ENCODE measurements around the gene PLPPR1. TPM values are rescaled to one million over a fixed set of nuclear protein-coding genes. Genes with fewer than 3 reads are reported as not detected.
"Not testable (repeated sequence)": the region's sequence is repeated elsewhere in the genome, so short reads cannot be mapped to it uniquely, and the experiment has no call there.

PLPPR1 gene
- polyA plus RNA-seq, 1 donor: 0.87 TPM

DNA sequence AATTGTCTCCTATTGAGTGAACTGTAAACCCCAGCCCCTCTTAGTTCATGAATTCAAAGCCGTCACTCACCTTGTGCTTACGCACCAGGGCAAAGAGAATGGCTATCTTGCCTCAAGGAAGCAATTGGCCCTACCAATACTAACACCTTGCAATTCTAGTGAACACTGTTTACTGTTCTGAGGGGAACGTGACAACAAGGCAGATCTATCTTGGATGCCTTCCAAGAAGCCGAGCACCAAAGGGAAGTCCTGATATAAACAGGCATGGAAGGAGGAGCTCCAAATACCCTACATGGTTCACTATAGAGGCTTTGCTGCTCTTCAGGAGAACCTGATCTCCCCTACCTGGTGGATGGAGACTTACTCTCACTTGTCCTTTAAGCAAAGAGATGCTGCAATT lies 1.7 kb upstream of the PLPPR1 start:
- peak in 1 of 2 donors; percentile 6 for DNase-seq
- Histone ChIP-seq H3K27me3 (ENCODE audit: control insufficient read depth, insufficient read depth, low read length) (peaks cover 38% of the 10 kb centered on the region), H3K4me3 (ENCODE audit: low read length) (no peak overlapping the region), H3K36me3 (ENCODE audit: control insufficient read depth, insufficient read depth, low read length) (no peaks in the 10 kb centered on the region), H3K27ac (ENCODE audit: low read length) (no peak overlapping the region), H3K9me3 (ENCODE audit: control insufficient read depth, low read depth, low read length) (peaks cover 4% of the 10 kb centered on the region), H3K4me1 (ENCODE audit: control insufficient read depth, insufficient read depth, low read length) (peaks cover 5% of the 10 kb centered on the region)
- WGBS (ENCODE audit: insufficient coverage, low lambda C conversion rate): no CpG with 5 or more reads among the region's 4 CpGs

DNA sequence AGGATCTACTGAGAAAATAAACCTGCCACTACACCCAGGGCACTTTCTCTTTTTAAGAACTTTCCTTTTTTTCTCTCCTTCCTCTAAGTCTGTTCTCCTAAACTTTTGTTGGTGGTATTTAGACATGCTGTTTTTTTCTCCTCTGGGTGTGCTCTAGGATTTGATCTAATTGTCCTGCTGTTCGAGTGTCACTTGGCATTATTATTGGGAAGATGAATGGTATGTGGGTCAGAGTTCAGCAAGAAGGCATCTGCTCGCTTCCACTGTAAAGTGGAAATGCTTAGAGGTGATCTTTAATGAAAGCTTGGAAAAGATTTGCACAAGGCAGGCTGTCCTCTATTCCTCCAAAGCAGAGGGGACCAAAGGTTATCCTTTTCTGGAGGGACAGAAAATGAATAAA lies 1.3 kb upstream of the PLPPR1 start:
- Histone ChIP-seq H3K9me3 (ENCODE audit: control insufficient read depth, low read depth, low read length) (peaks cover 4% of the 10 kb centered on the region), H3K4me3 (ENCODE audit: low read length) (no peak overlapping the region), H3K4me1 (ENCODE audit: control insufficient read depth, insufficient read depth, low read length) (peaks cover 5% of the 10 kb centered on the region), H3K36me3 (ENCODE audit: control insufficient read depth, insufficient read depth, low read length) (no peaks in the 10 kb centered on the region), H3K27me3 (ENCODE audit: control insufficient read depth, insufficient read depth, low read length) (peaks cover 42% of the 10 kb centered on the region), H3K27ac (ENCODE audit: low read length) (no peak overlapping the region)
- no peak for DNase-seq
- no CpG with 5 or more reads among the region's 2 CpGs for WGBS (ENCODE audit: insufficient coverage, low lambda C conversion rate)

DNA sequence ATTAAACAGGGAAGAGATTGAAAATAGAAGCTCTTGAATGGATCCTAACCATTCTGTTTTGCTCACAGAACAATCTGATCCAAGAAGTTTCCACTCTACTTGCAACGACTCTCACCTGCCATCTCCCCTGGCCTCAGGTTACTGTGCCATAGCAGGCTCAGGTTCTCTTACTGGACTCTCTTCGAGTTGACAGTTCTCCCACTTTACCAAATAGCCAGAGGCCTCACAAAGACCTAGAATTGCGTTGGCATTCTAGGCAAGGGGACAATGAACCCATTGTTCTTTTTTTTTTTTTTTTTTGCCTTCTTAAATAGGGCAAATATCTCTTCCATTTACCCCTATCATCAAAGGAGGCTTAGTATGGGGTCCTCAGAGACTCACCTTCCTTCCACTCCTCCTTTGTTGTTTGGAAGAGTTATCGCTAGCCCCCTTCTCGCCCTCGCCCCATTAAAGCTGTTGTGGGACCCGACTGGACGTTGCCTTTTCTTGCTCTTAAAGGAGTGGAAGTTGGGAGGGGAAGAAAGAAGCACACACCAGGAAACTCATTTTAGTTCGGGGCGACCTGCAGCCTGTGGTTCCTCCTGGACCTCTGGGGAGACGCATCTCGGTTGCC lies 688 bp upstream of the PLPPR1 start:
- H3K36me3 ChIP-seq (ENCODE audit: control insufficient read depth, insufficient read depth, low read length): no peaks in the 10 kb centered on the region
- H3K27ac ChIP-seq (ENCODE audit: low read length): no peak overlapping the region
- H3K4me1 ChIP-seq (ENCODE audit: control insufficient read depth, insufficient read depth, low read length): peaks cover 5% of the 10 kb centered on the region
- peaks cover 4% of the 10 kb centered on the region for H3K9me3 ChIP-seq (ENCODE audit: control insufficient read depth, low read depth, low read length)
- peak overlapping the region; percentile 46 for H3K4me3 ChIP-seq (ENCODE audit: low read length)
- DNase-seq: no peak
- peaks cover 44% of the 10 kb centered on the region for H3K27me3 ChIP-seq (ENCODE audit: control insufficient read depth, insufficient read depth, low read length)
- WGBS (ENCODE audit: insufficient coverage, low lambda C conversion rate): no CpG with 5 or more reads among the region's 12 CpGs

DNA sequence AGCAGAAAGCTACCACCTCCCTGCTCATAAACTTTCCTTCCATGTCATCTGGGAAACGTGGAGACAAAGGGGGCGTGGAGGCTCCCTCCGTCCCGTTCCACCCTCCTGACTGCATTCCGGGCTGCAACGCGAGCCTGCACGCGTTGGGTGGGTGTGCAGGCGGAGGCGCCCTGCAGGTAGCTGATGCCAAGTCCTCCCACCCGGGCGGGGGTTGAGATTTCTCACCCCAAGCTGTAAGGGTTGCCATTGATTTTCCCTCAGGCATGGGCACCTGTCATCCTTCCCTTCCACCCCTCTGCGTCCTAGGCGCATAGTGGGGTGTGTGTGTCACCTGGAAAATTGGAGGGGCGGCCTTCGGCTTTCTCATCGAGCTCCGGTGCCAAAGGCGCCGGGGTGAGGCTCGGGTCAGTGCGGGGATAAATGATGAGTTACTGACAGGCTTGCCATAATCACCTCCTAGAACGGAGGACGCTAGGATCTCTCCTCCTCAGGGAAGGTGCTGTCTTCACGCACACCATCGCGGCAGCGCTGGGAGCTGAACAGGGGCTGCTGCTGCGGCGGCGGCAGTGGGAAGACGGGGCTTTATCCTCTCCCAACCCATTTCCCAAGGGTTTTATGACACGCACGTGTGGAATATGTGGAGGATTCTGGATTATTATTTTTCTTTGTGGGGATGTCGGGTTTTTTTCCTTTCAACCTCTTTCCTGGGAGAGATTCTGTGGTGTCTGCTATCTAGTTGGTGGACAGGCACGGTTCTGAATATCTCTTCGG lies 973 bp downstream of the PLPPR1 start:
- Histone ChIP-seq H3K4me1 (ENCODE audit: control insufficient read depth, insufficient read depth, low read length) (peaks cover 5% of the 10 kb centered on the region), H3K9me3 (ENCODE audit: control insufficient read depth, low read depth, low read length) (peaks cover 4% of the 10 kb centered on the region), H3K27ac (ENCODE audit: low read length) (no peak overlapping the region), H3K36me3 (ENCODE audit: control insufficient read depth, insufficient read depth, low read length) (no peaks in the 10 kb centered on the region), H3K4me3 (ENCODE audit: low read length) (peak overlapping the region; percentile 46), H3K27me3 (ENCODE audit: control insufficient read depth, insufficient read depth, low read length) (peaks cover 49% of the 10 kb centered on the region)
- peak in 1 of 2 donors; percentile 11 for DNase-seq
- 0% methylated on average over 1 of the region's 38 CpGs for WGBS (ENCODE audit: insufficient coverage, low lambda C conversion rate)

DNA sequence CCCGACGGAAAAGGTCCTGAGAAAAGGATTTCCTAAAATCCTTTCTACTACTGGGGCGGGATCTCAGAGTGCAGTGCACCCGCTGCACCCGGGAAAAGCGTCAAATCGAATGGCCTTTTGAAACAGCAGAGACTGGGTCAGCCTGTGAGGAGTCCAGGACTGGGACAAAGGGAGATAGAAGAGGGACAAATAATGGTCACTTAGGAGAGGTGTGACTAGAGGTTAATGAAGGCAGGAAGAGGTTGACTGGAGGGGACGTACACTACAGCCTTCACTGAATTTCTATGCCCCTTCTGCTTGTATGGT lies 1.5 kb downstream of the PLPPR1 start:
- WGBS (ENCODE audit: insufficient coverage, low lambda C conversion rate): no CpG with 5 or more reads among the region's 8 CpGs
- Histone ChIP-seq H3K9me3 (ENCODE audit: control insufficient read depth, low read depth, low read length) (peaks cover 4% of the 10 kb centered on the region), H3K36me3 (ENCODE audit: control insufficient read depth, insufficient read depth, low read length) (no peaks in the 10 kb centered on the region), H3K4me1 (ENCODE audit: control insufficient read depth, insufficient read depth, low read length) (peaks cover 5% of the 10 kb centered on the region), H3K4me3 (ENCODE audit: low read length) (no peak overlapping the region), H3K27me3 (ENCODE audit: control insufficient read depth, insufficient read depth, low read length) (peaks cover 49% of the 10 kb centered on the region), H3K27ac (ENCODE audit: low read length) (no peak overlapping the region)
- DNase-seq: no peak

DNA sequence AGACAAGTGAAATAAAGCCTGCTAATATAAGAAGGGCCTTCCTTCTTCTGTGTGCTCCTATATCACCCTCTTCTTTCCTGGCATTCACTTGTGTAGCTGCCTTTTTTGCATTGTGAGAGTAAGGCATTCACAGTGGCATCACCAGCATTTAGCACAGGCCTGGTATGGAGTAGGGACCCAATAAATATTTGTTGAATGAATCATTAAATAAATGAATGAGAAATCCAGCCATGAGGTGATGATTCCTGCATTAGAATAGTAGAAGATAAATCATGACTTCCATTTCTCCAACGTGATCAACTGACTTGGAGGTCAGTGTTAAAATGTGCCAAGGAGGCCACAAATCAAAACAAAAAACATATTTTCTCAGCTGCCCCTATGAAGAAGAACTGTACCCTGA lies 3.9 kb downstream of the PLPPR1 start:
- Histone ChIP-seq H3K36me3 (ENCODE audit: control insufficient read depth, insufficient read depth, low read length) (no peaks in the 10 kb centered on the region), H3K27me3 (ENCODE audit: control insufficient read depth, insufficient read depth, low read length) (peaks cover 45% of the 10 kb centered on the region), H3K4me3 (ENCODE audit: low read length) (no peak overlapping the region), H3K27ac (ENCODE audit: low read length) (no peak overlapping the region), H3K4me1 (ENCODE audit: control insufficient read depth, insufficient read depth, low read length) (peaks cover 5% of the 10 kb centered on the region), H3K9me3 (ENCODE audit: control insufficient read depth, low read depth, low read length) (peaks cover 4% of the 10 kb centered on the region)
- DNase-seq: no peak
- no CpG with 5 or more reads among the region's 1 CpG for WGBS (ENCODE audit: insufficient coverage, low lambda C conversion rate)

DNA sequence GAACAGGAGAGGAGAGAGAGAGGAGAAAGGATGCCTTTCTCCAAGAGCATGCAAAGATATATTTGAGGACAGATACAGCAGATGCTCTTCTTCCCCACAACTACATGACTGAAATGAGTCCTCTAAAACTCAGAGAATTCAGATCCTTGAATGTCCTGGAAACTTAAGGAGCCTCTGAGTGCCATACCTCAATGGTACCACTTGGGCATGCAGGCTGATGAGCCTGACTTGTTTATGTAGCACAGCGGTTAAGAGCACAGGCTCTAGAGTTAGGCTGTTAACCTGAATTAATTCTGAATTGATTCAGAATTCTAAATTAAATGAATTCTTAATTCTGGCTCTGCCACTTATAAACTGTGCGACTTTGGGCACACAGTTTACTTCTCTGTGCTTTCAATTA lies 5.7 kb downstream of the PLPPR1 start:
- DNase-seq: no peak
- H3K4me3 ChIP-seq (ENCODE audit: low read length): no peak overlapping the region
- H3K9me3 ChIP-seq (ENCODE audit: control insufficient read depth, low read depth, low read length): no peaks in the 10 kb centered on the region
- no peak overlapping the region for H3K27ac ChIP-seq (ENCODE audit: low read length)
- no peaks in the 10 kb centered on the region for H3K4me1 ChIP-seq (ENCODE audit: control insufficient read depth, insufficient read depth, low read length)
- peaks cover 30% of the 10 kb centered on the region for H3K27me3 ChIP-seq (ENCODE audit: control insufficient read depth, insufficient read depth, low read length)
- WGBS (ENCODE audit: insufficient coverage, low lambda C conversion rate): 83% methylated on average over 1 of the region's 2 CpGs
- no peaks in the 10 kb centered on the region for H3K36me3 ChIP-seq (ENCODE audit: control insufficient read depth, insufficient read depth, low read length)

DNA sequence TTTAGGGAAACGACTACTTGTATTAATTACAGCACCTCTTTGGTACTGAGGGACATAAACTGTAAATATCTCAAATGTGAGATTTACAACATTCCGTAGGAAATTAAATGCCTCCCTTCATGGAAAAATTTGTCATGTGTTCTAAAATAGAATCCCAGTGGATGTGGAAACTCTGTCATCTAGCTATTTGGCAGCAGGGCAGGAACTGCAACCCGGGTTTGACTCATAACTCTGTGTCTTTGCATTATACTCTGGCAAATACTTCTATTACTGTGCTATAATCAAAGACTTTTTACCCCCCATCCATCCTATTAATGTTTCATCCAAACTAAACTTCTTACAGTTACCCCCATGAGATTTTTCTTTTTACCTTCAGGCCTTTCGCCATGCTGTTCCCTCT lies 6.6 kb downstream of the PLPPR1 start:
- Histone ChIP-seq H3K4me1 (ENCODE audit: control insufficient read depth, insufficient read depth, low read length) (no peaks in the 10 kb centered on the region), H3K9me3 (ENCODE audit: control insufficient read depth, low read depth, low read length) (no peaks in the 10 kb centered on the region), H3K27me3 (ENCODE audit: control insufficient read depth, insufficient read depth, low read length) (peaks cover 21% of the 10 kb centered on the region), H3K27ac (ENCODE audit: low read length) (no peak overlapping the region), H3K36me3 (ENCODE audit: control insufficient read depth, insufficient read depth, low read length) (no peaks in the 10 kb centered on the region), H3K4me3 (ENCODE audit: low read length) (no peak overlapping the region)
- no peak for DNase-seq
- WGBS (ENCODE audit: insufficient coverage, low lambda C conversion rate): 86% methylated on average over 1 of the region's 4 CpGs

DNA sequence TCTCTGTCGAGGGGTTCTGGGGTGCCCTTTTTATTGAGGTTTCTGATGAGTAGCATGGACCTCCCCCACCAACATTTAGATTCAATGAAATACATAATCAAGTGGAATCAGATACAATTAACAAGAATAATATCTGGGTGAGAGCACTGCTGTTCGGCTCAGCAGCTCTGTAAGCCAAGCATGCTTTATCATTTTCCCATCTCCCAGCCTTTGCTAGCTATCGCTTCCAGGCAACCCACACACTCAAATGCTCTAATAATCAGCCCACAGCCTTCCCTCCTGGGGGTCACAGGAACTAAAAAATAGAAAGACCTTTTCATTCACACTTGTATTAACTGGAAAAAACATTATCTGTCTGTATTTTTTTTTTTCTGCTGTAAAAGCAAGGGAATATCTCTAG lies 8.9 kb downstream of the PLPPR1 start:
- Histone ChIP-seq H3K4me1 (ENCODE audit: control insufficient read depth, insufficient read depth, low read length) (no peaks in the 10 kb centered on the region), H3K4me3 (ENCODE audit: low read length) (no peak overlapping the region), H3K36me3 (ENCODE audit: control insufficient read depth, insufficient read depth, low read length) (no peaks in the 10 kb centered on the region), H3K27me3 (ENCODE audit: control insufficient read depth, insufficient read depth, low read length) (peaks cover 6% of the 10 kb centered on the region), H3K27ac (ENCODE audit: low read length) (no peak overlapping the region), H3K9me3 (ENCODE audit: control insufficient read depth, low read depth, low read length) (no peaks in the 10 kb centered on the region)
- 13% methylated on average over 2 of the region's 3 CpGs for WGBS (ENCODE audit: insufficient coverage, low lambda C conversion rate)
- no peak for DNase-seq

DNA sequence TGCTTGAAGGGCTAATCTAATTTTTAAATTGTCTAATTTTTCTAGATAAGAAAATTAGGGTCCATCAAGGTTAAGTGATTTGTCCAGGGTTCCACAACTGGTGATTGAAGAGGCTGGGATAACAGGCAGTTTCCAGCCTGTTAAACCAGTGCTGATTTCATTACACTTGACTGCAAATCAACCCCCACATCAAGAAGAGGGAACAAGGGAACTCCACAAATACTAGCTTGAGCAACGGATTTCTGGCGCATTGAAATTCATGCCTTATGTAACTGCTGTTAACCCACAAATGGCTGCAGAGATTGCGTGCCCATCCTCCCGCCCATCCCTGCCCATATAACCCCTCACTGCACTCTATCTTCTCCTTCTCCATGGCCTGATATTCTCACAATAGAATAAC lies 10.0 kb downstream of the PLPPR1 start:
- Histone ChIP-seq H3K4me1 (ENCODE audit: control insufficient read depth, insufficient read depth, low read length) (no peaks in the 10 kb centered on the region), H3K27ac (ENCODE audit: low read length) (no peak overlapping the region), H3K27me3 (ENCODE audit: control insufficient read depth, insufficient read depth, low read length) (peaks cover 2% of the 10 kb centered on the region), H3K4me3 (ENCODE audit: low read length) (no peak overlapping the region), H3K9me3 (ENCODE audit: control insufficient read depth, low read depth, low read length) (no peaks in the 10 kb centered on the region), H3K36me3 (ENCODE audit: control insufficient read depth, insufficient read depth, low read length) (no peaks in the 10 kb centered on the region)
- DNase-seq: no peak
- WGBS (ENCODE audit: insufficient coverage, low lambda C conversion rate): no CpG with 5 or more reads among the region's 4 CpGs

DNA sequence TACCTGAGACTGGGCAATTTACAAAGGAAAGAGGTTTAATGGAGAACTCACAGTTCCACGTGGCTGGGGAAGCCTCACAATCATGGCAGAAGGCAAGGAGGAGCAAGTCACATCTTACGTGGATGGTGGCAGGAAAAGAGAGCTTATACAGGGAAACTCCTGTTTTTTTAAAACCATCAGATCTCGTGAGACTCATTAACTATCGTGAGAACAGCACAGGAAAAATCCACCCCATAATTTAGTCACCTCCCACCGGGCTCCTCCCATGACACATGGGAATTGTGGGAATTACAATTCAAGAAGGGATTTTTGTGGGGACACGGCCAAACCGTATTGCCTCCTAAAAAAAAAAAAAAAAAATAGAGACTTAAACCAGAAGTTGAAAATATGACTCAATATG lies 11.1 kb downstream of the PLPPR1 start:
- H3K4me3 ChIP-seq (ENCODE audit: low read length); H3K4me1 ChIP-seq (ENCODE audit: control insufficient read depth, insufficient read depth, low read length); H3K27me3 ChIP-seq (ENCODE audit: control insufficient read depth, insufficient read depth, low read length); H3K36me3 ChIP-seq (ENCODE audit: control insufficient read depth, insufficient read depth, low read length); DNase-seq; H3K27ac ChIP-seq (ENCODE audit: low read length); H3K9me3 ChIP-seq (ENCODE audit: control insufficient read depth, low read depth, low read length): not testable (repeated sequence)
- WGBS (ENCODE audit: insufficient coverage, low lambda C conversion rate): 92% methylated on average over 3 of the region's 7 CpGs
